SK-N-SH treated with all-trans-retinoic acid at 6 μM for 48 hours (cell line): ENCODE measurements around the gene KRTAP4-6.
"Not testable (repeated sequence)": the region's sequence is repeated elsewhere in the genome, so short reads cannot be mapped to it uniquely, and the experiment has no call there.

Source experiments
- ATAC-seq: fragments of 200-7000 bp; cut with Tn5 transposase; 3 replicates; pipeline ENCODE4 v1.9.1; 2020; ENCODE audit warnings: mild to moderate bottlenecking, moderate library complexity
- ARNTL ChIP-seq: fragments of 450-650 bp; formaldehyde crosslinking; IDR thresholded peaks from 2 replicates; pipeline ENCODE4 v1.5.0; 2020; ENCODE audit warnings: low read depth, mild to moderate bottlenecking, moderate library complexity, borderline replicate concordance
- BACH2 ChIP-seq: fragments of 250-450 bp; sonication (Bioruptor Pico); IDR thresholded peaks from 2 replicates; pipeline ENCODE4 v1.9.0; 2021; ENCODE audit warnings: mild to moderate bottlenecking, borderline replicate concordance
- CREB5 ChIP-seq: fragments of 250-450 bp; sonication (Bioruptor Pico); IDR thresholded peaks from 2 replicates; pipeline ENCODE4 v1.5.1; 2020; ENCODE audit warnings: low read depth, mild to moderate bottlenecking, moderate library complexity
- CSDC2 ChIP-seq: fragments of 250-450 bp; sonication (Bioruptor Pico); IDR thresholded peaks from 2 replicates; pipeline ENCODE4 v1.5.0; 2020; ENCODE audit warnings: mild to moderate bottlenecking, moderate library complexity
- CSRNP3 ChIP-seq: fragments of 250-450 bp; sonication (Bioruptor Pico); IDR thresholded peaks from 2 replicates; pipeline ENCODE4 v1.5.1; 2021; ENCODE audit warnings: mild to moderate bottlenecking, moderate library complexity
- ESRRG ChIP-seq: fragments of 250-450 bp; sonication (Bioruptor Pico); IDR thresholded peaks from 2 replicates; pipeline ENCODE4 v1.6.1; 2021; ENCODE audit warnings: mild to moderate bottlenecking
- GLIS3 ChIP-seq: fragments of 250-450 bp; sonication (Bioruptor Pico); IDR thresholded peaks from 2 replicates; pipeline ENCODE4 v1.5.0; 2020; ENCODE audit warnings: mild to moderate bottlenecking, moderate library complexity
- ISL1 ChIP-seq: fragments of 250-450 bp; sonication (Bioruptor Pico); IDR thresholded peaks from 2 replicates; pipeline ENCODE4 v2.1.2; 2022; ENCODE audit warnings: mild to moderate bottlenecking, moderate library complexity
- OSR1 ChIP-seq: fragments of 250-450 bp; sonication (Bioruptor Pico); IDR thresholded peaks from 2 replicates; pipeline ENCODE4 v1.8.0; 2022; ENCODE audit warnings: moderate library complexity, mild to moderate bottlenecking, inconsistent platforms
- PATZ1 ChIP-seq: fragments of 250-450 bp; sonication (Bioruptor Pico); IDR thresholded peaks from 2 replicates; pipeline ENCODE4 v1.8.0; 2020; ENCODE audit warnings: mild to moderate bottlenecking, moderate library complexity, borderline replicate concordance
- POU6F1 ChIP-seq: fragments of 250-450 bp; sonication (Bioruptor Pico); IDR thresholded peaks from 2 replicates; pipeline ENCODE4 v1.8.0; 2021; ENCODE audit warnings: low read depth, mild to moderate bottlenecking, moderate library complexity, borderline replicate concordance
- PPARA ChIP-seq: fragments of 250-450 bp; sonication (Bioruptor Pico); IDR thresholded peaks from 2 replicates; pipeline ENCODE4 v1.5.0; 2020; ENCODE audit warnings: mild to moderate bottlenecking, borderline replicate concordance
- RARB ChIP-seq: fragments of 250-450 bp; sonication (Bioruptor Pico); IDR thresholded peaks from 2 replicates; pipeline ENCODE4 v1.8.0; 2021; ENCODE audit warnings: mild to moderate bottlenecking, moderate library complexity
- SNAI2 ChIP-seq: fragments of 250-450 bp; sonication (Bioruptor Pico); IDR thresholded peaks from 2 replicates; pipeline ENCODE4 v1.5.0; 2020; ENCODE audit warnings: mild to moderate bottlenecking, moderate library complexity
- TCF4 ChIP-seq: fragments of 250-450 bp; sonication (Bioruptor Pico); IDR thresholded peaks from 2 replicates; pipeline ENCODE4 v1.8.0; 2021; ENCODE audit warnings: mild to moderate bottlenecking, moderate library complexity, borderline replicate concordance
- TOX ChIP-seq: fragments of 250-450 bp; sonication (Bioruptor Pico); IDR thresholded peaks from 2 replicates; pipeline ENCODE4 v1.8.0; 2021; ENCODE audit warnings: mild to moderate bottlenecking, moderate library complexity, borderline replicate concordance
- TSHZ2 ChIP-seq: fragments of 250-450 bp; sonication (Bioruptor Pico); IDR thresholded peaks from 2 replicates; pipeline ENCODE4 v1.5.0; 2020; ENCODE audit warnings: mild to moderate bottlenecking, moderate library complexity
- ZC3H10 ChIP-seq: fragments of 250-450 bp; sonication (Bioruptor Pico); IDR thresholded peaks from 2 replicates; pipeline ENCODE4 v1.5.1; 2021; ENCODE audit warnings: mild to moderate bottlenecking, moderate library complexity
- ZFP3 ChIP-seq: fragments of 250-450 bp; sonication (Bioruptor Pico); IDR thresholded peaks from 2 replicates; pipeline ENCODE4 v1.5.0; 2020; ENCODE audit warnings: mild to moderate bottlenecking, moderate library complexity
- ZFP30 ChIP-seq: fragments of 450-650 bp; formaldehyde crosslinking; IDR thresholded peaks from 2 replicates; pipeline ENCODE4 v1.5.0; 2022; ENCODE audit warnings: mild to moderate bottlenecking, moderate library complexity
- ZNF565 ChIP-seq: fragments of 450-650 bp; formaldehyde crosslinking; conservative IDR thresholded peaks from 2 replicates; pipeline ENCODE4 v1.5.0; 2020; ENCODE audit warnings: low read depth, mild to moderate bottlenecking, moderate library complexity
- ZNF70 ChIP-seq: fragments of 450-650 bp; formaldehyde crosslinking; IDR thresholded peaks from 2 replicates; pipeline ENCODE4 v1.5.0; 2020; ENCODE audit warnings: mild to moderate bottlenecking, moderate library complexity
- ZNF8 ChIP-seq: fragments of 450-650 bp; formaldehyde crosslinking; IDR thresholded peaks from 2 replicates; pipeline ENCODE4 v1.5.0; 2020; ENCODE audit warnings: mild to moderate bottlenecking, moderate library complexity

KRTAP4-6 gene

DNA sequence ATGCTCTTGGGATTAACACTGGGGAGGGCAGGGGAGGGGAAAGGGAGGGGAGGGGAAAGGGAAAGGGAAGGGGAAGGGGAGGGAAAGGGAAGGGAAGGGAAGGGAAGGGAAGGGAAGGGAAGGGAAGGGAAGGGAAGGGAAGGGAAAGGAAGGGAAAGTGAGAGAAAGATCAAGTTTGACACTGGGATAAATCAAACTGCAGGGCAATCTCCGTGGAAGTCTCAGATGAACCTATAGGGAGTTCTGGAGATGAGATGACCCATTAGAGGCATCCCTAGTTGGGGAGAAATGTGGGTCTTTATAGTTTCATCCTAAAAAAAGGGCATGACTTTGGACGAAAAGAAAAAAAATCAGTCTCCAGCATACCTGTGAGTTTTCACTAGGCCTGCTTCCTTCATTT is 18.6 kb downstream of the KRTAP4-6 start:
- no peak for ATAC-seq
- no peak for TF ChIP-seq OSR1
- TF ChIP-seq TSHZ2: no peak
- TF ChIP-seq PATZ1: no peak
- no peak for TF ChIP-seq TCF4 (CRISPR knock-in tag)
- no peak for TF ChIP-seq CREB5 (CRISPR knock-in tag)
- TF ChIP-seq CSRNP3 (CRISPR knock-in tag): no peak
- no peak for TF ChIP-seq ZFP3
- no peak for TF ChIP-seq TOX (CRISPR knock-in tag)
- TF ChIP-seq POU6F1: no peak
- TF ChIP-seq CSDC2 (CRISPR knock-in tag): no peak
- no peak for TF ChIP-seq ISL1 (CRISPR knock-in tag)
- no peak for TF ChIP-seq ESRRG (CRISPR knock-in tag)
- TF ChIP-seq BACH2 (CRISPR knock-in tag): no peak
- TF ChIP-seq ZNF70: no peak
- TF ChIP-seq ARNTL (CRISPR knock-in tag): no peak
- no peak for TF ChIP-seq ZNF565 (CRISPR knock-in tag)
- TF ChIP-seq ZNF8: no peak
- no peak for TF ChIP-seq ZFP30 (CRISPR knock-in tag)

GRCh38 chr17:41119696-41120690 is 20.4 kb downstream of the KRTAP4-6 start:
- not testable (repeated sequence) for ATAC-seq

DNA sequence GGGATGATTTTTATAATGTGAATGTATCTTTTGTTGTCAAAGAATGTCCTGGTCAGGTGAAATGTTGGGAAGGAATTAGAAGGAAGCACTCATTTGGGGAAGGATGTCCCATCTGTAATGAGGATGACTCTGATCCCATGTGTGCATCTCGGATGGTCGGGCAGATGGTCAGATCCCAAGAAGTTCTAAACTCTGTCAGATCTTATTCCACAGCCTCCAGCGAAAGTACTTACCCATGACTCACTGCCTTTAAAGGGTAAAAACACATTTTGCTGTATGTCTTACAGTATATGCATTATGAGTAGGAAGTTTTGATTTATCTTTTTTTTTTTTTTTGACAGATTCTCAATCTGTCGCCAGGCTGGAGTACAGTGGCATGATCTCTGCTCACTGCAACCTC is 21.6 kb downstream of the KRTAP4-6 start:
- no peak for ATAC-seq
- TF ChIP-seq ZNF70: no peak
- no peak for TF ChIP-seq CREB5 (CRISPR knock-in tag)
- TF ChIP-seq ZNF8: no peak
- no peak for TF ChIP-seq RARB (CRISPR knock-in tag)
- TF ChIP-seq ZNF565 (CRISPR knock-in tag): no peak
- TF ChIP-seq SNAI2 (CRISPR knock-in tag): no peak
- no peak for TF ChIP-seq ISL1 (CRISPR knock-in tag)
- TF ChIP-seq CSRNP3 (CRISPR knock-in tag): no peak
- TF ChIP-seq PPARA (CRISPR knock-in tag): no peak
- no peak for TF ChIP-seq CSDC2 (CRISPR knock-in tag)
- no peak for TF ChIP-seq TCF4 (CRISPR knock-in tag)
- no peak for TF ChIP-seq ZC3H10 (CRISPR knock-in tag)
- no peak for TF ChIP-seq ZFP30 (CRISPR knock-in tag)
- TF ChIP-seq GLIS3: no peak
- TF ChIP-seq BACH2 (CRISPR knock-in tag): no peak
- TF ChIP-seq POU6F1: no peak
- no peak for TF ChIP-seq OSR1
- no peak for TF ChIP-seq ARNTL (CRISPR knock-in tag)
